ENCODE results near the gene NOL6. TPM values are rescaled to one million over a fixed set of nuclear protein-coding genes. Genes with fewer than 3 reads are reported as not detected.

NOL6 gene
- total RNA-seq, 1 experiment from 2014 or later = 64.4 TPM

- H3K4ac ChIP-seq (ENCODE audit: low read depth, low read length) = no peak overlapping the region
- no peak overlapping the region for H2BK12ac ChIP-seq (ENCODE audit: insufficient read length, low read depth, low read length)
- H2BK20ac ChIP-seq (ENCODE audit: low read depth, low read length, poor library complexity, severe bottlenecking) = no peak overlapping the region
- no peaks in the 10 kb centered on the region for H3K4me1 ChIP-seq (ENCODE audit: insufficient read depth, low read length)
- no peak overlapping the region for H4K91ac ChIP-seq (ENCODE audit: insufficient read length, low read depth, low read length)
- WGBS (ENCODE audit: extremely low coverage, insufficient read length, low lambda C conversion rate) = no CpG with 5 or more reads among the region's 8 CpGs
- no peak overlapping the region for H2BK15ac ChIP-seq (ENCODE audit: low read depth, low read length)
- no peak overlapping the region for H3K9ac ChIP-seq (ENCODE audit: extremely low read depth, insufficient read length, low read length)
- no peak overlapping the region for H2AK5ac ChIP-seq (ENCODE audit: insufficient read length, low read length)
- no peak overlapping the region for H3K27ac ChIP-seq (ENCODE audit: insufficient read length, low read depth, low read length)
- no peaks in the 10 kb centered on the region for H3K27me3 ChIP-seq (ENCODE audit: insufficient read depth, low read length)
- no peak overlapping the region for H3K14ac ChIP-seq (ENCODE audit: insufficient read depth, low read length)
- H3K27me3 Mint-ChIP-seq (ENCODE audit: low read depth) = no peaks in the 10 kb centered on the region; the same call in 1 of the 2 replicates
- H3T11ph ChIP-seq (ENCODE audit: low read length) = no peak overlapping the region
- no peak overlapping the region for H3K27ac Mint-ChIP-seq
- H2BK5ac ChIP-seq (ENCODE audit: insufficient read length, low read length) = no peak overlapping the region
- no peaks in the 10 kb centered on the region for H3K79me1 ChIP-seq (ENCODE audit: insufficient read depth, low read depth, low read length, poor library complexity, severe bottlenecking)
- no peaks in the 10 kb centered on the region for H3K36me3 Mint-ChIP-seq (ENCODE audit: insufficient read depth in 1 of 3, low read depth in 3 of 3)
- H3K23ac ChIP-seq (ENCODE audit: insufficient read length, low read depth, low read length) = no peak overlapping the region
- H3K79me2 ChIP-seq (ENCODE audit: insufficient read depth, low read length) = no peaks in the 10 kb centered on the region
- no peak overlapping the region for H4K8ac ChIP-seq (replicated peaks; ENCODE audit: insufficient read length, low read depth, low read length)
- H4K5ac ChIP-seq (ENCODE audit: insufficient read length, low read depth, low read length) = no peak overlapping the region
- no peak overlapping the region for H3K18ac ChIP-seq (ENCODE audit: insufficient read length, low read depth, low read length)
- H3K23me2 ChIP-seq (ENCODE audit: insufficient read length, low read depth, low read length, poor library complexity, severe bottlenecking) = no peaks in the 10 kb centered on the region
- H3K56ac ChIP-seq (ENCODE audit: insufficient read length, low read depth, low read length) = no peak overlapping the region
- peaks cover 11 to 13% of the 10 kb centered on the region in 2 experiments for H3K4me1 Mint-ChIP-seq
- H4K20me1 ChIP-seq (ENCODE audit: control insufficient read depth, insufficient read depth, insufficient read length) = no peaks in the 10 kb centered on the region
- no peak overlapping the region for H2AFZ ChIP-seq (ENCODE audit: low read length)
- no peak overlapping the region for H3K4me2 ChIP-seq (ENCODE audit: insufficient read depth, insufficient read length, low read length)
- H3K9me3 ChIP-seq (ENCODE audit: control insufficient read depth, low read depth, low read length) = no peaks in the 10 kb centered on the region
- H2BK120ac ChIP-seq (ENCODE audit: low read depth, low read length, poor library complexity, severe bottlenecking) = no peak overlapping the region
- no peak overlapping the region for H3K4me3 Mint-ChIP-seq
- TF ChIP-seq CTCF (conservative IDR thresholded peaks at IDR 0.05) = no peak
- DNase-seq = no peak
- no peaks in the 10 kb centered on the region for H3K9me3 Mint-ChIP-seq
Observed at GRCh38 chr9:33433871-33434270, 39.9 kb downstream of the NOL6 start.

Data from H9 (cell line).